ENCODE measurements around the gene FAM149A.

The FAM149A gene

DNA sequence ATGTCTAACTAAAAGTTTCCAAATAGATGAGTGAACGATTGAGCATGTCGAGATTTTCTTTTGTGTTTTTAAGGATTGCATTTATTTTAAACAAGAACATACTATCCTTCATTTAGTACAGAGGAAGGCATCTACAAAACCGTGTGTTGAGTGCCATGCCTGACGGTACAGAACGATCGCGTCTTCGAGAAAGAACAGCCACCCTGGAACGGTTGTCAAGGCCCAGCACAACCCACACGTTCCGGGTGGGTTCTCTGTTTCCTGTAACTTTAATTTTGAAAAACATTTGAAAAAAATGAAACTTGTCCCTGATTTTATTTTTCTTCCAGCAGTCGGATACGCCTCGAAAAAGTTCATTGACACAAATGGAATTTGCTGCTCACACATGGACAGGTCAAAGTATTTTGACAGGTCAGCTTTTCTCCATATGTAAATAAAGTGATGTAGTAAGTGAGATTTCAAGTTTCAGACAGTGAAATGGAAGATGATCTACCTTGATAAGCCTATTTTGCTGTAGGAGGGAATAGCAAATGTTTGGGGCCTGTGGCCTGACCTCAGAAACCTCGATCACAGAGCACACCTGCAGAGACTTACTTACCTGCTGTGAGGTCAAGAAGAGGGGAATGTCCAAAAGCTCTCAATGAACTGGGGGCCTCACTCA lies 62.5 kb downstream of the FAM149A start:
- Histone ChIP-seq H3K27me3 (ENCODE audit: control insufficient read depth in 1 of 2, insufficient read depth in 1 of 2, low read length in 2 of 2) (no peaks in the 10 kb centered on the region), H3K4me3 (ENCODE audit: insufficient read depth in 1 of 2, low read depth in 1 of 2, low read length in 2 of 2) (no peak overlapping the region), H2BK5ac (ENCODE audit: low read depth, low read length, poor library complexity, severe bottlenecking) (no peak overlapping the region), H3K27ac (ENCODE audit: low read length, poor library complexity, severe bottlenecking) (no peak overlapping the region), H3K9me3 (ENCODE audit: control insufficient read depth, low read length) (no peaks in the 10 kb centered on the region), H4K8ac (ENCODE audit: low read length) (no peak overlapping the region), H3K4ac (ENCODE audit: low read depth in 1 of 2, low read length in 2 of 2) (no peak overlapping the region), H4K91ac (ENCODE audit: low read length) (no peak overlapping the region), H2AK5ac (ENCODE audit: low read length, severe bottlenecking) (no peak overlapping the region), H2BK12ac (ENCODE audit: low read length in 2 of 2) (no peak overlapping the region), H3K14ac (ENCODE audit: low read length in 2 of 2) (no peak overlapping the region), H3K79me1 (replicated peaks; ENCODE audit: low read length, poor library complexity, severe bottlenecking) (no peaks in the 10 kb centered on the region), H3K4me1 (ENCODE audit: control insufficient read depth, insufficient read depth, low read depth, low read length) (peaks cover 4% of the 10 kb centered on the region), H3K36me3 (ENCODE audit: control insufficient read depth in 1 of 2, insufficient read depth in 2 of 2, low read depth in 1 of 2, low read length in 2 of 2) (peaks cover 0 to 3% of the 10 kb centered on the region in 2 experiments), H3K18ac (ENCODE audit: low read depth in 1 of 2, low read length in 2 of 2) (no peak overlapping the region), H3K4me2 (ENCODE audit: low read length, poor library complexity, severe bottlenecking) (no peak overlapping the region), H2BK120ac (ENCODE audit: low read depth, low read length) (no peak overlapping the region), H3K9ac (ENCODE audit: low read length) (no peak overlapping the region), H3K23ac (ENCODE audit: low read length in 2 of 2) (no peak overlapping the region), H2AFZ (ENCODE audit: low read depth, low read length) (no peak overlapping the region), H2BK15ac (ENCODE audit: low read depth, poor library complexity, severe bottlenecking) (no peak overlapping the region)
- no peak for DNase-seq
- 95% methylated on average over 13 of the region's 15 CpGs for WGBS

DNA sequence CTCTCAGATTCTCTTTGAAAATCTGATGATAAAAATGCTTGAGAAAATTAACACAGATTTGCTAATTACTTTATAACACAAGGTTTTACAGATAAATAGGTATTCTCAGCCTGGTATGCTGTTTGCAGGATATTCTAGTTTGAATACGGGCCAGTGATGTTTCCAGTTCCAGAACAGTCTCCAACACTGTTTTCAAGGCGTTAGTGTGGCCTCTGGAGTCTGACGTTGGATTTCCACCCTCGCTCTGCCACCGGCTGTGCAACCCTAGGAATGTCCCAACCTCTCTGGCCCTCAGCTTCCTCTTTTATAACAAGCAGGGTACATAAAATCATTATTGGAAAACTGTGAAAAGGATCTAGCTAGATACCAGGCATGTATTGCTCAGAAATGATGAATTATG lies 63.1 kb downstream of the FAM149A start:
- no peak overlapping the region for H3K4ac ChIP-seq (ENCODE audit: low read depth in 1 of 2, low read length in 2 of 2)
- H3K27ac ChIP-seq (ENCODE audit: low read length, poor library complexity, severe bottlenecking), result no peak overlapping the region
- 74% methylated on average over 3 of the region's 5 CpGs for WGBS
- no peak overlapping the region for H3K4me2 ChIP-seq (ENCODE audit: low read length, poor library complexity, severe bottlenecking)
- no peak overlapping the region for H3K9ac ChIP-seq (ENCODE audit: low read length)
- H2BK15ac ChIP-seq (ENCODE audit: low read depth, poor library complexity, severe bottlenecking), result no peak overlapping the region
- H4K8ac ChIP-seq (ENCODE audit: low read length), result no peak overlapping the region
- no peak overlapping the region for H2AK5ac ChIP-seq (ENCODE audit: low read length, severe bottlenecking)
- H3K4me1 ChIP-seq (ENCODE audit: control insufficient read depth, insufficient read depth, low read depth, low read length), result peaks cover 4% of the 10 kb centered on the region
- no peak overlapping the region for H2AFZ ChIP-seq (ENCODE audit: low read depth, low read length)
- no peak overlapping the region for H3K4me3 ChIP-seq (ENCODE audit: insufficient read depth in 1 of 2, low read depth in 1 of 2, low read length in 2 of 2)
- peaks cover 0 to 3% of the 10 kb centered on the region in 2 experiments for H3K36me3 ChIP-seq (ENCODE audit: control insufficient read depth in 1 of 2, insufficient read depth in 2 of 2, low read depth in 1 of 2, low read length in 2 of 2)
- no peak overlapping the region for H2BK12ac ChIP-seq (ENCODE audit: low read length in 2 of 2)
- no peaks in the 10 kb centered on the region for H3K27me3 ChIP-seq (ENCODE audit: control insufficient read depth in 1 of 2, insufficient read depth in 1 of 2, low read length in 2 of 2)
- H3K14ac ChIP-seq (ENCODE audit: low read length in 2 of 2), result no peak overlapping the region
- H3K23ac ChIP-seq (ENCODE audit: low read length in 2 of 2), result no peak overlapping the region
- no peaks in the 10 kb centered on the region for H3K79me1 ChIP-seq (replicated peaks; ENCODE audit: low read length, poor library complexity, severe bottlenecking)
- no peak overlapping the region for H3K18ac ChIP-seq (ENCODE audit: low read depth in 1 of 2, low read length in 2 of 2)
- H2BK120ac ChIP-seq (ENCODE audit: low read depth, low read length), result no peak overlapping the region
- H3K9me3 ChIP-seq (ENCODE audit: control insufficient read depth, low read length), result no peaks in the 10 kb centered on the region
- no peak overlapping the region for H4K91ac ChIP-seq (ENCODE audit: low read length)
- DNase-seq, result no peak
- H2BK5ac ChIP-seq (ENCODE audit: low read depth, low read length, poor library complexity, severe bottlenecking), result no peak overlapping the region

DNA sequence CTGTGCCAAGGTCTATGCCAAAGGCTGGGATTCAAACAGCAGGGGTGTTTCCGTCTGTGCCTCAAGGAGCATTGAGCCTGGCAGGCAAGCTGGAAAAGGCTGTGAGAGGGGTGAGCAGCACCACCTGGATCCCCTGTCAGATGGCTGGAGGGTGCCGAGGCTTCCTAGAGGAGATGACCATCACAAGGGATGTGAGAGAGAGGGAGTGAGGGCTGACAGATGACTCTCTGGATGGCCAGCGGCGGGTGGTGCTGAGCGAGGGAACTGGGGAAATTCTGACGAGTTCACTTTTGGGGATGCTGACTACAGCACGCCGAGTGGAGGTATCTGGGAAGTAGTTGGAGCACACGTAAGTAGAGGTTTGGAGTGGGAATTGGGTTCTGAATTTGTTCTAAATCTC lies 64.2 kb downstream of the FAM149A start:
- Histone ChIP-seq H3K23ac (ENCODE audit: low read length in 2 of 2) (no peak overlapping the region), H3K36me3 (ENCODE audit: control insufficient read depth in 1 of 2, insufficient read depth in 2 of 2, low read depth in 1 of 2, low read length in 2 of 2) (no peaks in the 10 kb centered on the region), H3K9ac (ENCODE audit: low read length) (no peak overlapping the region), H3K4me3 (ENCODE audit: insufficient read depth in 1 of 2, low read depth in 1 of 2, low read length in 2 of 2) (peak overlapping the region in 1 of 2 experiments; percentile 22), H3K4me2 (ENCODE audit: low read length, poor library complexity, severe bottlenecking) (no peak overlapping the region), H4K8ac (ENCODE audit: low read length) (no peak overlapping the region), H2BK12ac (ENCODE audit: low read length in 2 of 2) (no peak overlapping the region), H2BK5ac (ENCODE audit: low read depth, low read length, poor library complexity, severe bottlenecking) (no peak overlapping the region), H3K79me1 (replicated peaks; ENCODE audit: low read length, poor library complexity, severe bottlenecking) (no peaks in the 10 kb centered on the region), H3K14ac (ENCODE audit: low read length in 2 of 2) (no peak overlapping the region), H3K27me3 (ENCODE audit: control insufficient read depth in 1 of 2, insufficient read depth in 1 of 2, low read length in 2 of 2) (no peaks in the 10 kb centered on the region), H2AK5ac (ENCODE audit: low read length, severe bottlenecking) (no peak overlapping the region), H2AFZ (ENCODE audit: low read depth, low read length) (no peak overlapping the region), H3K18ac (ENCODE audit: low read depth in 1 of 2, low read length in 2 of 2) (no peak overlapping the region), H3K4ac (ENCODE audit: low read depth in 1 of 2, low read length in 2 of 2) (no peak overlapping the region), H3K27ac (ENCODE audit: low read length, poor library complexity, severe bottlenecking) (no peak overlapping the region), H3K4me1 (ENCODE audit: control insufficient read depth, insufficient read depth, low read depth, low read length) (peaks cover 4% of the 10 kb centered on the region), H2BK120ac (ENCODE audit: low read depth, low read length) (no peak overlapping the region), H3K9me3 (ENCODE audit: control insufficient read depth, low read length) (no peaks in the 10 kb centered on the region), H2BK15ac (ENCODE audit: low read depth, poor library complexity, severe bottlenecking) (no peak overlapping the region), H4K91ac (ENCODE audit: low read length) (no peak overlapping the region)
- DNase-seq, result no peak
- WGBS, result 75% methylated on average over 9 of the region's 9 CpGs

DNA sequence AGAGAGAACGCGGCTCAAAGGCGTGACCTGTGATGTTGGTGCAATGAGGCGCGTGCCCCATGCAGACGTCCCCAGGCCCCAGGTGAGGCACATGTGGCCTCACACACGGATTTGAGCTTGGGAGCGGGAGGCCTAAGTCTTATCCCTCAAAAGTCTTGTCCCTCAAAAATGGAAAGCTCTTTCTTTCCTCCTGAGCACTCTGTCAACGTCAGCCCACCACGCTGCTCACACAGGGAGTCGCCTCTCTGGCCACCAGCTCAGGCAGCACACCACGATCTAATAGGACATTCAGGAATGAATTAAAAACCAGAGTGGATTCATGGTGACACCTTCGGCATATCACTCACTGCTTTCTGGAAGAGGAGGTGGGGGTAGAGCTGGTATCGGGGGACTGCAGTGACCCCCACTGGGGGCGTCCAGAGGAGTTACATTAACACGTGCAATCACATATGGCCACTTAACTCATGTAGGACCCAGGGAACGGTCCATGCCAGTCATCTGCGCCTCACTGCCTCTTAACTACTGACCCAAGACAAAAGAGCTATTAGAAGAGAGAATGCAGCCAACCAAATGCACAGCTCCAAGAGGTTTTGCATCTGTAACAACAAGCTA lies 64.9 kb downstream of the FAM149A start:
- Histone ChIP-seq H3K9me3 (ENCODE audit: control insufficient read depth, low read length) (no peaks in the 10 kb centered on the region), H2AFZ (ENCODE audit: low read depth, low read length) (no peak overlapping the region), H2BK12ac (ENCODE audit: low read length in 2 of 2) (no peak overlapping the region), H4K8ac (ENCODE audit: low read length) (no peak overlapping the region), H3K4me1 (ENCODE audit: control insufficient read depth, insufficient read depth, low read depth, low read length) (peaks cover 4% of the 10 kb centered on the region), H3K27ac (ENCODE audit: low read length, poor library complexity, severe bottlenecking) (no peak overlapping the region), H3K4ac (ENCODE audit: low read depth in 1 of 2, low read length in 2 of 2) (no peak overlapping the region), H2BK5ac (ENCODE audit: low read depth, low read length, poor library complexity, severe bottlenecking) (no peak overlapping the region), H4K91ac (ENCODE audit: low read length) (no peak overlapping the region), H3K9ac (ENCODE audit: low read length) (no peak overlapping the region), H2BK15ac (ENCODE audit: low read depth, poor library complexity, severe bottlenecking) (no peak overlapping the region), H3K4me2 (ENCODE audit: low read length, poor library complexity, severe bottlenecking) (no peak overlapping the region), H3K36me3 (ENCODE audit: control insufficient read depth in 1 of 2, insufficient read depth in 2 of 2, low read depth in 1 of 2, low read length in 2 of 2) (no peaks in the 10 kb centered on the region), H2BK120ac (ENCODE audit: low read depth, low read length) (no peak overlapping the region), H3K79me1 (replicated peaks; ENCODE audit: low read length, poor library complexity, severe bottlenecking) (no peaks in the 10 kb centered on the region), H3K27me3 (ENCODE audit: control insufficient read depth in 1 of 2, insufficient read depth in 1 of 2, low read length in 2 of 2) (no peaks in the 10 kb centered on the region), H3K18ac (ENCODE audit: low read depth in 1 of 2, low read length in 2 of 2) (no peak overlapping the region), H3K23ac (ENCODE audit: low read length in 2 of 2) (no peak overlapping the region), H3K4me3 (ENCODE audit: insufficient read depth in 1 of 2, low read depth in 1 of 2, low read length in 2 of 2) (no peak overlapping the region), H2AK5ac (ENCODE audit: low read length, severe bottlenecking) (no peak overlapping the region), H3K14ac (ENCODE audit: low read length in 2 of 2) (no peak overlapping the region)
- DNase-seq, result no peak
- WGBS, result 91% methylated on average over 18 of the region's 18 CpGs
